ENCODE data around the gene ANAPC2.

ANAPC2 gene

GRCh38 chr9:137213160-137214060 is 25.1 kb upstream of the ANAPC2 start:
- DNase-seq = no peak

GRCh38 chr9:137212520-137212919 is 24.2 kb upstream of the ANAPC2 start:
- no peak for DNase-seq

GRCh38 chr9:137211532-137211931 is 23.2 kb upstream of the ANAPC2 start:
- no peak for DNase-seq

- no peak for DNase-seq
Observed at GRCh38 chr9:137206602-137207001, 18.2 kb upstream of the ANAPC2 start.

- DNase-seq = peak; percentile 94
Observed at GRCh38 chr9:137205126-137206069, 17.0 kb upstream of the ANAPC2 start, which contains the start of the genes NDOR1 and TMEM203. TSS of gene NDOR1 (plus strand) at chr9:137205700. CDS start at chr9:137205778, 78 bp downstream. TSS of gene TMEM203 (minus strand) at chr9:137205648. CDS start at chr9:137205414, 234 bp downstream.

- DNase-seq = no peak
Observed at GRCh38 chr9:137204731-137205125, 16.4 kb upstream of the ANAPC2 start.

- no peak for DNase-seq
Observed at GRCh38 chr9:137202966-137203365, 14.6 kb upstream of the ANAPC2 start.

GRCh38 chr9:137201205-137201868 is 13.0 kb upstream of the ANAPC2 start:
- DNase-seq = no peak

GRCh38 chr9:137200311-137201204 is 12.2 kb upstream of the ANAPC2 start, which contains the start of gene TPRN:
TSS of gene TPRN (minus strand) at chr9:137200741. CDS start at chr9:137200711, 30 bp downstream.
- peak; percentile 96 for DNase-seq

GRCh38 chr9:137199411-137200121 is 11.2 kb upstream of the ANAPC2 start:
- DNase-seq = no peak

GRCh38 chr9:137198902-137199283 is 10.5 kb upstream of the ANAPC2 start:
- DNase-seq = no peak

GRCh38 chr9:137198051-137198901 is 9.9 kb upstream of the ANAPC2 start:
- DNase-seq = no peak

- no peak for DNase-seq
Observed at GRCh38 chr9:137195525-137196220, 7.3 kb upstream of the ANAPC2 start.

GRCh38 chr9:137194909-137195308 is 6.5 kb upstream of the ANAPC2 start:
- no peak for DNase-seq

GRCh38 chr9:137194388-137194787 is 6.0 kb upstream of the ANAPC2 start:
- no peak for DNase-seq

GRCh38 chr9:137193771-137194170 is 5.4 kb upstream of the ANAPC2 start:
- DNase-seq = no peak

- DNase-seq = no peak
Observed at GRCh38 chr9:137192859-137193258, 4.5 kb upstream of the ANAPC2 start.

GRCh38 chr9:137192448-137192780 is 4.1 kb upstream of the ANAPC2 start:
- DNase-seq = no peak

- DNase-seq = no peak
Observed at GRCh38 chr9:137191691-137192447, 3.5 kb upstream of the ANAPC2 start.

Data from stimulated activated CD4-positive, alpha-beta T cell treated with anti-CD3 and anti-CD28 coated beads, Interleukin-12 subunit alpha, Interleukin-12 subunit beta, amount 100 ng/mL, for 4 hours (primary cell).